Activated T-cell treated with anti-CD3 and anti-CD28 coated beads, Interleukin-2, amount 50 U/mL, for 1 hour (primary cell): ENCODE measurements around the gene NF1.
"Not testable (repeated sequence)": the region's sequence is repeated elsewhere in the genome, so short reads cannot be mapped to it uniquely, and the experiment has no call there.

Experiments used
- DNase-seq: peaks from one replicate; pipeline ENCODE4 v3.0.0-alpha.2; 2020

The NF1 gene

GRCh38 chr17:31364012-31364411 is 269.2 kb downstream of the NF1 start:
- no peak for DNase-seq

GRCh38 chr17:31366088-31366487 is 271.3 kb downstream of the NF1 start:
- no peak for DNase-seq

GRCh38 chr17:31369266-31369665 is 274.5 kb downstream of the NF1 start:
- no peak for DNase-seq

GRCh38 chr17:31371511-31372097 is 276.8 kb downstream of the NF1 start:
- DNase-seq: no peak

- DNase-seq: no peak
These were observed 278.6 kb downstream of the NF1 start for GRCh38 chr17:31373150-31374093.

- DNase-seq: no peak
These were observed 279.3 kb downstream of the NF1 start for GRCh38 chr17:31374094-31374447.

GRCh38 chr17:31374503-31374902 is 279.7 kb downstream of the NF1 start:
- DNase-seq: no peak

- no peak for DNase-seq
These were observed 283.9 kb downstream of the NF1 start for GRCh38 chr17:31378638-31379037.

- DNase-seq: no peak
These were observed 284.9 kb downstream of the NF1 start for GRCh38 chr17:31379597-31380205.

GRCh38 chr17:31381165-31381668 is 286.4 kb downstream of the NF1 start:
- no peak for DNase-seq

GRCh38 chr17:31382668-31383275 is 288.0 kb downstream of the NF1 start:
- DNase-seq: not testable (repeated sequence)

GRCh38 chr17:31383488-31383887 is 288.7 kb downstream of the NF1 start:
- not testable (repeated sequence) for DNase-seq

- DNase-seq: no peak
These were observed 290.9 kb downstream of the NF1 start for GRCh38 chr17:31385428-31386285.

- DNase-seq: no peak
These were observed 291.8 kb downstream of the NF1 start for GRCh38 chr17:31386542-31387075.

GRCh38 chr17:31387438-31387837 is 292.7 kb downstream of the NF1 start:
- no peak for DNase-seq

GRCh38 chr17:31388351-31388750 is 293.6 kb downstream of the NF1 start:
- DNase-seq: no peak

GRCh38 chr17:31388770-31389656 is 294.2 kb downstream of the NF1 start:
- DNase-seq: peak; percentile 61

- DNase-seq: no peak
These were observed 295.0 kb downstream of the NF1 start for GRCh38 chr17:31389657-31390381.

GRCh38 chr17:31390426-31390747 is 295.6 kb downstream of the NF1 start:
- no peak for DNase-seq

- DNase-seq: no peak
These were observed 296.1 kb downstream of the NF1 start for GRCh38 chr17:31390748-31391495.
